ENCODE measurements around the gene DHX8. TPM values are rescaled to one million over a fixed set of nuclear protein-coding genes. Genes with fewer than 3 reads are reported as not detected.
A peak's percentile ranks its signal among the peaks of the same experiment; 100 is the strongest.
"Not testable (repeated sequence)": the region's sequence is repeated elsewhere in the genome, so short reads cannot be mapped to it uniquely, and the experiment has no call there.

The DHX8 gene
- total RNA-seq, 1 donor: 31.0 TPM

DNA sequence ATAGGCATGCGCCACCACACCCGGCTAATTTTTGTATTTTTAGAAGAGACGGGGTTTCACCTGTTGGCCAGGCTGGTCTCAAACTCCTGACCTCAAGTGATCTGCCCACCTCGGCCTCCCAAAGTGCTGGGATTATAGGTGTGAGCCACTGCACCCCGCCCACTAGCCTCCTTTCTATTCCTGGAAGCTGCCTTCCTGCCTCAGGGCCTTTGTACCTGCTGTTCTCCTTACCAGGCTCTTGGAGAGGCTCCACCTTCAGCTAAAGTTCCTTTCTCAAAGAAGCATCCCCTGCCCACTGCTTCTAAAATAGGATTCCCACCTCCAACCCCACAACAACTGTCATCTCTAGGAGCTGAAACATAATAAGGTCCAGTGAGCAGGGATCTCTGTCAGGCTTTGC is 23.9 kb upstream of the DHX8 start:
- DNase-seq (ENCODE audit: low read depth in 2 of 3, low spot score in 2 of 3): not testable (repeated sequence)

DNA sequence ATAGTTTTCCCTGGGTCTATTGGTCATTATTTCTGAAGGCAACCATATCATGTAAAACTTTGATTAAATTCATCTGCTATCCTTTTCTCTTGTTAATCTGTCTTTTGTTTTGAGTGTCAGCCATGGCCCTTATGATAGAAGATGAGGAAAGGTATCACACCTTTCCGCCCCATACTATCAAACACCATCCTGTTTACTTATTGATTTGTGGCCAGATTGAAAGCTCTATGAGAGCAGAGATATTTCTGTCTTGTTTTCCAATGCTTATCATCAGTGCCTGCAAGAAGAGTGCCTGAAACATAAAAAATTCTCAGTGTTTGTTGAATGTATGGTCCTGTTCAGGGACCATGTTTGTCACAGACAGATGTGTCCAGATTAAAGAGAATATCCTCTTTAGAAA is 22.6 kb upstream of the DHX8 start:
- DNase-seq (ENCODE audit: low read depth in 2 of 3, low spot score in 2 of 3): no peak

- not testable (repeated sequence) for DNase-seq (ENCODE audit: low read depth in 2 of 3, low spot score in 2 of 3)
Measured at GRCh38 chr17:43462569-43462968, 21.2 kb upstream of the DHX8 start.

- DNase-seq (ENCODE audit: low read depth in 2 of 3, low spot score in 2 of 3): peak in 1 of 3 donors; percentile 8
Measured at GRCh38 chr17:43463241-43463640, 20.5 kb upstream of the DHX8 start.

GRCh38 chr17:43464046-43464445 is 19.7 kb upstream of the DHX8 start:
- DNase-seq (ENCODE audit: low read depth in 2 of 3, low spot score in 2 of 3): no peak

GRCh38 chr17:43465049-43465448 is 18.7 kb upstream of the DHX8 start:
- no peak for DNase-seq (ENCODE audit: low read depth in 2 of 3, low spot score in 2 of 3)

GRCh38 chr17:43467981-43468581 is 15.7 kb upstream of the DHX8 start:
- DNase-seq (ENCODE audit: low read depth in 2 of 3, low spot score in 2 of 3): no peak

GRCh38 chr17:43468691-43469139 is 15.1 kb upstream of the DHX8 start:
- DNase-seq (ENCODE audit: low read depth in 2 of 3, low spot score in 2 of 3): no peak

DNA sequence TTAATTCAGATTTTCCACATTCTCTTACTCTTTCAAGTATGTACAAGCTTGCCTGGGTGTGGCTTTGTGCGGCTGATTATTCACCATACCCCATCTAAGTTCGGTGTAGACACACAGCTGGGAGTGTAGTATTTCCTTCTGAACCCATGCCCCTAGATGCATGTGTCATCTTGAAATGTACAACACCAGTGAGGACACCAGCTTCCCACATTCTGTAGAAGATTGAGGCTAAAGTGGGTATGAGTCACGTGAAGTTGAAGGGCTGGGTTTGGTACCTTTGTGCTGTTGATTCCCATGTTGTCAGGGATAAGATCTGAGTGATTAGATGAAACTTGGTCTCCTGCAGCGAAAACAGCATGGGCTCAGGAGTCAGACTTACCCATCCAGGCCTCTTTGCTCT is 14.6 kb upstream of the DHX8 start:
- no peak for DNase-seq (ENCODE audit: low read depth in 2 of 3, low spot score in 2 of 3)

DNA sequence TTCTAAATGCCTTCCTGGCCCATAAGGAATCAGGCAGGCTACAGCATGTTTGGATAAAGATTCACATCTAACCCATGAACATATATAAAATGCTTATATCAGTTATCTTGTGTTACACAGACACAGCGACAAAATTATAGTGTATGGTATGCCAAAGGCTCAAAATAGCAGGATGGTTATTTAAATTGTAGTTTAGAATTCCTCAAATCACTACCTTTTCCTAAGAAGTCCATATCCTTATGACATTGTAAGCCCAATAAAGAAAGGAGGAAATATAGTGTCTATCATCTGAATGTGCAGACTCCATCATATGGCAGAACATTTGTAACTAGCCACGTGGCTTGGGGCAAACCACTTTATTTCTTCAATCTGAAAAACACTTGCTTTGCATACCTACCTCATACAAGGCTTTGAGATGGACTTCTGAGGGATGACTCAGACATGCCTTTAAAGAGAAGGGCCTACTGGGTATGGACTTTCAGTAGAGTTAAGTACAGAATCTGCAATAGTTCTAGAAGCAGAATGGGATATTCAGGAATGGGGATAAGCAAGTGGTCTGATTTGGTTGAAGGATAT is 12.1 kb upstream of the DHX8 start:
- DNase-seq (ENCODE audit: low read depth in 2 of 3, low spot score in 2 of 3): no peak

GRCh38 chr17:43475494-43476089 is 8.2 kb upstream of the DHX8 start:
- DNase-seq (ENCODE audit: low read depth in 2 of 3, low spot score in 2 of 3): no peak

DNA sequence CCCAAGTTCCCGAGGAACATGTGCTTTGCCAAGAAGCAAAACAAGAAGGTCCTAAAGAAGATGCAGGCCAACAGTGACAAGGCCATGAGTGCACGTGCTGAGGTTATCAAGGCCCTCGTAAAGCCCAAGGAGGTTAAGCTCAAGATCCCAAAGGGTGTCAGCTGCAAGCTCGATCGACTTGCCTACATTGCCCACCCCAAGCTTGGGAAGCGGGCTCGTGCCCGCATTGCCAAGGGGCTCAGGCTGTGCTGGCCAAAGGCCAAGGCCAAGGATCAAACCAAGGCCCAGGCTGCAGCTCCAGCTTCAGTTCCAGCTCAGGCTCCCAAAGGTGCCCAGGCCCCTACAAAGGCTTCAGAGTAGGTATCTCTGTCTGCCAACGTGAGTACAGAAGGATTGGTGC is 7.5 kb upstream of the DHX8 start:
- not testable (repeated sequence) for DNase-seq (ENCODE audit: low read depth in 2 of 3, low spot score in 2 of 3)

- no peak for DNase-seq (ENCODE audit: low read depth in 2 of 3, low spot score in 2 of 3)
Measured at GRCh38 chr17:43477832-43478634, 5.7 kb upstream of the DHX8 start.

- no peak for DNase-seq (ENCODE audit: low read depth in 2 of 3, low spot score in 2 of 3)
Measured at GRCh38 chr17:43479948-43480347, 3.8 kb upstream of the DHX8 start.

GRCh38 chr17:43482103-43483012 is 1.4 kb upstream of the DHX8 start:
- no peak for DNase-seq (ENCODE audit: low read depth in 2 of 3, low spot score in 2 of 3)

DNA sequence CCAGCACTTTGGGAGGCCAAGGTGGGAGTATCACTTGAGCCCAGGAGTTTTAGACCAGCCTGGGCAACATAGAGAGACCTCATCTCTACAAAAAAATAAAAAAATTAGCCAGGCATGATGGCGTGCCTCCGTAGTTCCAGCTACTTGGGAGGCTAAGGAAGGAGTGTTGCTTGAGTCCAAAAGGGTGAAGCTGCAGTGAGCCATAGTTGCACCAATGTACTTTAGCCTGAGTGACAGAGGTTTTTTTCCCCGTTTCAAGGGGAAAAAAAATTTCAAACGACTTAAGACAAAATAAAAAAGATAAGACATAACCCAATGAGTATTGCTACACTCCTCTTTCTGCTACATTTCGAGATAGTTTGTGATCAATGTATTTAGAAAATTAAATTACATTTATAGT is 6.8 kb downstream of the DHX8 start:
- DNase-seq (ENCODE audit: low read depth in 2 of 3, low spot score in 2 of 3): no peak

- not testable (repeated sequence) for DNase-seq (ENCODE audit: low read depth in 2 of 3, low spot score in 2 of 3)
Measured at GRCh38 chr17:43509440-43509839, 25.7 kb downstream of the DHX8 start.

DNA sequence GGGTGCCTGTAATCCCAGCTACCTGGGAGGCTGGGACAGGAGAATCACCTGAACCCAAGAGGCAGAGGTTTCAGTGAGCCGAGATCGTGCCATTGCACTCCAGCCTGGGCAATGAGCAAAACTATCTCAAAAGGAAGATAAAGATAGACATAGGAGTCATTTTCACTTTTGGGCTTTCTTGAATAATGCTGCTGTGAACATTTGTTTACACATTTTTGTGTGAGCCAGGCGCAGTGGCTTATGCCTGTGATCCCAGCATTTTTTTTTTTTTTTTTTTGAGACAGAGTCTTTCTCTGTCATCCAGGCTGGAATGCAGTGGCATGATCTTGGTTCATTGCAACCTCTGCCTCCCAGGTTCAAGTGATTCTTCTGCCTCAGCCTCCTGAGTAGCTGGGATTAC is 27.4 kb downstream of the DHX8 start:
- not testable (repeated sequence) for DNase-seq (ENCODE audit: low read depth in 2 of 3, low spot score in 2 of 3)

DNA sequence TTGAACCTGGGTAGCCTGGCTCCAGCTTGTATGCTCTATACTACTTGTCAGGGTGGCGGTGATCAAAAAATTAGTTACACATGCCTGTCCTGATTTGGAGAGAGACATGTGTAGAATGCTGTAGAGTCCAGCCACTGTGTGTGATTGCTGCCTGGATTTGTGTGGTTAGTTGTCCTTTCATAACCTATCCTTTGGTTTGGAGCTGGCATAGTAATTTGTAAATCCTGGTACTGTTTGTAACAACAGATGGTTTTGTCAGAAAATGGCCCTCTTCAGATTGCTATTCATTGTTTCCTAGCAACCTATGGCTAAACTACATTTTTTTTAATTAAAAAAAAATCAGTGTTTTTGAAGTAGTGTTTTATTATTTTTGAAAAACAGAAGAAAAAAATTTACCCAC is 31.9 kb downstream of the DHX8 start:
- DNase-seq (ENCODE audit: low read depth in 2 of 3, low spot score in 2 of 3): no peak

DNA sequence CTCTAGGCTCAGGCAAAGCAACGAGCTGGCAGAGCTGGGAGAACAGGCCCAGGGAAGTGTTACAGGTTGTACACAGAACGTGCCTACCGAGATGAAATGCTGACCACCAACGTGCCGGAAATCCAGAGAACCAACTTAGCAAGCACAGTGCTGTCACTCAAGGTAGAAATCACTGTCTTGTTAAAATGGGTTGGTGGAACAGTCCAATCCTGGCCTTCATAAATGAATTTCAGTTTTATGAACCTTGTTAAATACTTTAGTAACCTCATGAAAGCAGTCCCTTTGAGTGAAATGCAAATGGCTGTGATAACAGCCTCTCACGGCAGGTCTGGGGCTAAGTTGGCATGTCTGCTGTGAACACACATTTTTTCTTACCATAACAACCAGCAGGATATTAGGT is 33.4 kb downstream of the DHX8 start:
- DNase-seq (ENCODE audit: low read depth in 2 of 3, low spot score in 2 of 3): no peak

Measured in hematopoietic multipotent progenitor cell (in vitro differentiated cells).